Measurements from ENCODE around the gene PARD6B. TPM values are rescaled to one million over a fixed set of nuclear protein-coding genes. Genes with fewer than 3 reads are reported as not detected.
"Not testable (repeated sequence)": the region's sequence is repeated elsewhere in the genome, so short reads cannot be mapped to it uniquely, and the experiment has no call there.

Gene PARD6B
- total RNA-seq, 1 donor from 2014 or later: 43.2 TPM

- Histone ChIP-seq H3K4me3 (no peak overlapping the region), H3K36me3 (no peaks in the 10 kb centered on the region), H3K27ac (no peak overlapping the region), H3K27me3 (peaks cover 13% of the 10 kb centered on the region), H3K9me3 (no peaks in the 10 kb centered on the region), H3K4me1 (peaks cover 7% of the 10 kb centered on the region)
- ATAC-seq: no peak
- intact Hi-C loops (cut with DNase I): loop anchor here (10.0 kb wide), 1 partner anchor 58 kb away; no protein-coding TSS in a partner anchor
- DNase-seq: no peak
- no peak for TF ChIP-seq CTCF (IDR thresholded peaks at IDR 0.05)
These were observed 38.8 kb upstream of the PARD6B start for GRCh38 chr20:50692552-50692933.

- no peaks in the 10 kb centered on the region for H3K9me3 ChIP-seq
- peaks cover 13% of the 10 kb centered on the region for H3K27me3 ChIP-seq
- DNase-seq (no peak), ATAC-seq (no peak)
- intact Hi-C loops (cut with DNase I): loop anchor here (10.0 kb wide), 1 partner anchor 58 kb away; no protein-coding TSS in a partner anchor
- H3K36me3 ChIP-seq: no peaks in the 10 kb centered on the region
- H3K27ac ChIP-seq: no peak overlapping the region
- H3K4me3 ChIP-seq: no peak overlapping the region
- H3K4me1 ChIP-seq: peaks cover 7% of the 10 kb centered on the region
- TF ChIP-seq CTCF (IDR thresholded peaks at IDR 0.05): no peak
These were observed 38.4 kb upstream of the PARD6B start for GRCh38 chr20:50693001-50693400.

GRCh38 chr20:50694379-50695134 is 36.8 kb upstream of the PARD6B start:
- TF ChIP-seq CTCF (IDR thresholded peaks at IDR 0.05): no peak
- Histone ChIP-seq H3K27ac (no peak overlapping the region), H3K4me3 (no peak overlapping the region), H3K36me3 (no peaks in the 10 kb centered on the region), H3K9me3 (no peaks in the 10 kb centered on the region), H3K27me3 (peaks cover 13% of the 10 kb centered on the region), H3K4me1 (peaks cover 7% of the 10 kb centered on the region)
- no peak for ATAC-seq
- no peak for DNase-seq
- intact Hi-C loops (cut with DNase I): loop anchor here (10.0 kb wide), 1 partner anchor 60 kb away; no protein-coding TSS in a partner anchor

- Histone ChIP-seq H3K4me1 (peaks cover 4% of the 10 kb centered on the region), H3K27ac (no peak overlapping the region), H3K9me3 (no peaks in the 10 kb centered on the region), H3K27me3 (peaks cover 10% of the 10 kb centered on the region), H3K36me3 (no peaks in the 10 kb centered on the region), H3K4me3 (no peak overlapping the region)
- ATAC-seq (no peak), DNase-seq (no peak)
- TF ChIP-seq CTCF (IDR thresholded peaks at IDR 0.05): no peak
- intact Hi-C loops (cut with DNase I): loop anchor here (10.0 kb wide), 1 partner anchor 61 kb away; no protein-coding TSS in a partner anchor
These were observed 36.1 kb upstream of the PARD6B start for GRCh38 chr20:50695135-50695872.

- not testable (repeated sequence) for H3K27ac ChIP-seq, ATAC-seq, H3K27me3 ChIP-seq, H3K36me3 ChIP-seq, H3K4me1 ChIP-seq, DNase-seq, H3K4me3 ChIP-seq, H3K9me3 ChIP-seq
- intact Hi-C loops (cut with DNase I): loop anchor here (10.0 kb wide), 1 partner anchor 63 kb away; no protein-coding TSS in a partner anchor
These were observed 33.1 kb upstream of the PARD6B start for GRCh38 chr20:50698255-50698654.

- Histone ChIP-seq H3K4me3 (no peak overlapping the region), H3K4me1 (peaks cover 3% of the 10 kb centered on the region), H3K9me3 (no peaks in the 10 kb centered on the region), H3K36me3 (no peaks in the 10 kb centered on the region), H3K27ac (no peak overlapping the region), H3K27me3 (no peaks in the 10 kb centered on the region)
- no peak for DNase-seq
- intact Hi-C loops (cut with DNase I): loop anchor here (10.0 kb wide), 1 partner anchor 65 kb away; no protein-coding TSS in a partner anchor
- no peak for TF ChIP-seq CTCF (IDR thresholded peaks at IDR 0.05)
- no peak for ATAC-seq
These were observed 31.7 kb upstream of the PARD6B start for GRCh38 chr20:50699688-50700087.
